Measurements from ENCODE around the gene TBX10. TPM values are rescaled to one million over a fixed set of nuclear protein-coding genes. Genes with fewer than 3 reads are reported as not detected.

The TBX10 gene
- total RNA-seq, 2 experiments from 2014 or later = 2.4 to 5.3 TPM

GRCh38 chr11:67584205-67584880, 55.2 kb downstream of the TBX10 start:
- Histone ChIP-seq H3K79me2 (ENCODE audit: insufficient read depth, low read depth, low read length) (peaks cover 39% of the 10 kb centered on the region; the same call in 1 of the 2 replicates), H3K4me3 (ENCODE audit: low read depth, low read length, poor library complexity, severe bottlenecking) (peak overlapping the region; percentile 88), H2AFZ (ENCODE audit: low read length) (peak overlapping the region; percentile 1; the same call in 1 of the 2 replicates), H4K20me1 (ENCODE audit: insufficient read depth, low read length) (no peaks in the 10 kb centered on the region), H3K4me1 (ENCODE audit: insufficient read depth, low read length, poor library complexity, severe bottlenecking) (peaks cover 72% of the 10 kb centered on the region), H3K9me2 (ENCODE audit: insufficient read depth, low read length) (no peaks in the 10 kb centered on the region), H3K4me2 (ENCODE audit: low read length) (peak overlapping the region; percentile 91), H3K9me3 (ENCODE audit: low read length) (peaks cover 10% of the 10 kb centered on the region; the same call in 1 of the 2 replicates), H3K27ac (ENCODE audit: low read depth, low read length, poor library complexity, severe bottlenecking) (peak overlapping the region; percentile 84), H3K36me3 (ENCODE audit: insufficient read depth, low read length) (peaks cover 48% of the 10 kb centered on the region)
- ChIA-PET POLR2A (interaction anchor here (1.0 to 3.0 kb wide), 3 partner anchors 9 to 63 kb away, joined by 3 to 11 read pairs (median 3); no protein-coding TSS in a partner anchor), CTCF (ENCODE audit: unreplicated experiment) (interaction anchor here (0.9 kb wide), 1 partner anchor 30 kb away, joined by 4 read pairs; no protein-coding TSS in a partner anchor)
- DNase-seq (ENCODE audit: low spot score) = peak; percentile 63
- TF ChIP-seq CTCF (conservative IDR thresholded peaks at IDR 0.05; ENCODE audit: low read length) (no peak), EZH2phosphoT487 (IDR thresholded peaks at IDR 0.05; ENCODE audit: borderline replicate concordance, low read depth, low read length) (no peak)
- no TSS peak for BruUV-seq (replicated peaks)
- intact Hi-C loops (cut with micrococcal nuclease; ENCODE audit: unreplicated experiment) = loop anchor here (1.0 to 10.0 kb wide), 2 partner anchors 16 to 230 kb away; partner anchors contain the start of gene POLD4

GRCh38 chr11:67583247-67584204, 56.0 kb downstream of the TBX10 start, which contains the start of gene GSTP1:
Gene GSTP1 (plus strand): TSS chr11:67583812. CDS start chr11:67583844, 32 bp downstream.
- Histone ChIP-seq H3K4me1 (ENCODE audit: insufficient read depth, low read length, poor library complexity, severe bottlenecking) (peaks cover 68% of the 10 kb centered on the region), H2AFZ (ENCODE audit: low read length) (peak within 1 kb of the TSS; percentile 6; the same call in 1 of the 2 replicates), H4K20me1 (ENCODE audit: insufficient read depth, low read length) (no peaks in the 10 kb centered on the region), H3K79me2 (ENCODE audit: insufficient read depth, low read depth, low read length) (peaks cover 39% of the 10 kb centered on the region; the same call in 1 of the 2 replicates), H3K4me2 (ENCODE audit: low read length) (peak within 1 kb of the TSS; percentile 91), H3K27ac (ENCODE audit: low read depth, low read length, poor library complexity, severe bottlenecking) (peak within 1 kb of the TSS; percentile 84), H3K9me3 (ENCODE audit: low read length) (peaks cover 10% of the 10 kb centered on the region; the same call in 1 of the 2 replicates), H3K9me2 (ENCODE audit: insufficient read depth, low read length) (no peaks in the 10 kb centered on the region), H3K4me3 (ENCODE audit: low read depth, low read length, poor library complexity, severe bottlenecking) (peak within 1 kb of the TSS; percentile 88), H3K36me3 (ENCODE audit: insufficient read depth, low read length) (peaks cover 41% of the 10 kb centered on the region)
- peak; percentile 91 for DNase-seq (ENCODE audit: low spot score)
- TF ChIP-seq CTCF (conservative IDR thresholded peaks at IDR 0.05; ENCODE audit: low read length) = peak; percentile 79
- no peak for TF ChIP-seq EZH2phosphoT487 (IDR thresholded peaks at IDR 0.05; ENCODE audit: borderline replicate concordance, low read depth, low read length)
- intact Hi-C loops (cut with micrococcal nuclease; ENCODE audit: unreplicated experiment) = loop anchor here (1.0 to 10.0 kb wide), 5 partner anchors 17 to 229 kb away; partner anchors contain the start of genes NDUFV1 and POLD4
- POLR2A ChIA-PET = interaction anchor here (0.6 to 3.0 kb wide), 6 partner anchors 9 to 64 kb away, joined by 3 to 11 read pairs (median 3); no protein-coding TSS in a partner anchor
- BruUV-seq (replicated peaks) = no TSS peak
- CTCF ChIA-PET (ENCODE audit: unreplicated experiment) = interaction anchor here (0.9 to 1.0 kb wide), 2 partner anchors 8 to 31 kb away, joined by 4 read pairs; no protein-coding TSS in a partner anchor

Measured in OCI-LY7 (cell line).